Measurements from ENCODE around the gene LDLRAD2. TPM values are rescaled to one million over a fixed set of nuclear protein-coding genes. Genes with fewer than 3 reads are reported as not detected.

Gene LDLRAD2
- total RNA-seq, 1 donor from 2014 or later: 0.14 TPM

DNA sequence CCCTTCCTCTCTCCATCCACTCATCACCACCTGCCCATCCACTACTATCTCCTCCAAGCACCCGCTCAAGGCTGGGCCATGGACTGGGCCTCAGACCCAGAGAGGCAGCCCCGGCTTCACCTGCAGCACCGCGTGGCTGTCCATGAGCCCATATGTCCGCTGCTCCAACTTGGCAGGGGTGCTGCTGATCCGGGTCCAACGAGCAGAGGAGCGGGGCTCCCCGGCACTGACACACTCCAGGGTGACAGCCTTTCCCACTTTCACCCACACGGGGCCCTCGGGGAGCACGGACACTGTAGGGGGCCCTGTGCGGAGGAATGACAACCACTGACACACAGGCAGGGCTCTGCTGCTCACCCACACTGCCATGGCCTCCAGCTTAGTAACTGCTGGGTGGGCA, 28.9 kb downstream of the LDLRAD2 start:
- Histone ChIP-seq H3K9me3 (ENCODE audit: insufficient read depth, low read depth, low read length) (no peaks in the 10 kb centered on the region), H4K20me1 (ENCODE audit: insufficient read depth, low read length) (no peaks in the 10 kb centered on the region), H3K36me3 (ENCODE audit: insufficient read depth, low read length) (peaks cover 15% of the 10 kb centered on the region), H3K79me2 (ENCODE audit: insufficient read depth, low read length) (no peaks in the 10 kb centered on the region), H3K27me3 (ENCODE audit: insufficient read depth, low read length) (no peaks in the 10 kb centered on the region), H3K4me3 (ENCODE audit: insufficient read depth, low read depth, low read length) (no peak overlapping the region), H3K9ac (ENCODE audit: low read length) (no peak overlapping the region), H2AFZ (ENCODE audit: low read depth, low read length) (no peak overlapping the region), H3K27ac (ENCODE audit: low read depth, low read length) (no peak overlapping the region), H3K4me1 (ENCODE audit: insufficient read depth, low read length) (no peaks in the 10 kb centered on the region), H3K4me2 (ENCODE audit: low read length) (no peak overlapping the region)
- Mint-ChIP-seq H3K4me1 (ENCODE audit: low read depth, unreplicated experiment) (no peaks in the 10 kb centered on the region), H3K36me3 (ENCODE audit: low read depth, unreplicated experiment) (peaks cover 28% of the 10 kb centered on the region), H3K27ac (ENCODE audit: unreplicated experiment) (no peak overlapping the region), H3K9me3 (ENCODE audit: unreplicated experiment) (no peaks in the 10 kb centered on the region), H3K27me3 (ENCODE audit: low read depth, unreplicated experiment) (no peaks in the 10 kb centered on the region), H3K4me3 (ENCODE audit: unreplicated experiment) (no peak overlapping the region)
- FAIRE-seq (no peak), DNase-seq (ENCODE audit: low read depth) (no peak)
- TF ChIP-seq, protein P1, sequence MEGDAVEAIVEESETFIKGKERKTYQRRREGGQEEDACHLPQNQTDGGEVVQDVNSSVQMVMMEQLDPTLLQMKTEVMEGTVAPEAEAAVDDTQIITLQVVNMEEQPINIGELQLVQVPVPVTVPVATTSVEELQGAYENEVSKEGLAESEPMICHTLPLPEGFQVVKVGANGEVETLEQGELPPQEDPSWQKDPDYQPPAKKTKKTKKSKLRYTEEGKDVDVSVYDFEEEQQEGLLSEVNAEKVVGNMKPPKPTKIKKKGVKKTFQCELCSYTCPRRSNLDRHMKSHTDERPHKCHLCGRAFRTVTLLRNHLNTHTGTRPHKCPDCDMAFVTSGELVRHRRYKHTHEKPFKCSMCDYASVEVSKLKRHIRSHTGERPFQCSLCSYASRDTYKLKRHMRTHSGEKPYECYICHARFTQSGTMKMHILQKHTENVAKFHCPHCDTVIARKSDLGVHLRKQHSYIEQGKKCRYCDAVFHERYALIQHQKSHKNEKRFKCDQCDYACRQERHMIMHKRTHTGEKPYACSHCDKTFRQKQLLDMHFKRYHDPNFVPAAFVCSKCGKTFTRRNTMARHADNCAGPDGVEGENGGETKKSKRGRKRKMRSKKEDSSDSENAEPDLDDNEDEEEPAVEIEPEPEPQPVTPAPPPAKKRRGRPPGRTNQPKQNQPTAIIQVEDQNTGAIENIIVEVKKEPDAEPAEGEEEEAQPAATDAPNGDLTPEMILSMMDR (IDR thresholded peaks at IDR 0.05; ENCODE audit: insufficient read depth, low read depth, low read length): no peak
- TF ChIP-seq EZH2 (IDR thresholded peaks at IDR 0.05; ENCODE audit: insufficient read depth, low read length): no peak

GRCh38 chr1:21841852-21842466, 29.9 kb downstream of the LDLRAD2 start:
- H3K4me3 Mint-ChIP-seq (ENCODE audit: unreplicated experiment): no peak overlapping the region
- H3K27me3 Mint-ChIP-seq (ENCODE audit: low read depth, unreplicated experiment): no peaks in the 10 kb centered on the region
- H3K27ac ChIP-seq (ENCODE audit: low read depth, low read length): no peak overlapping the region
- H3K9ac ChIP-seq (ENCODE audit: low read length): no peak overlapping the region
- no peaks in the 10 kb centered on the region for H3K4me1 Mint-ChIP-seq (ENCODE audit: low read depth, unreplicated experiment)
- no peaks in the 10 kb centered on the region for H3K9me3 ChIP-seq (ENCODE audit: insufficient read depth, low read depth, low read length)
- no peak overlapping the region for H2AFZ ChIP-seq (ENCODE audit: low read depth, low read length)
- H3K27ac Mint-ChIP-seq (ENCODE audit: unreplicated experiment): no peak overlapping the region
- H3K36me3 ChIP-seq (ENCODE audit: insufficient read depth, low read length): peaks cover 13% of the 10 kb centered on the region
- no peaks in the 10 kb centered on the region for H3K4me1 ChIP-seq (ENCODE audit: insufficient read depth, low read length)
- no peak overlapping the region for H3K4me3 ChIP-seq (ENCODE audit: insufficient read depth, low read depth, low read length)
- H3K9me3 Mint-ChIP-seq (ENCODE audit: unreplicated experiment): no peaks in the 10 kb centered on the region
- DNase-seq (ENCODE audit: low read depth): no peak
- no peaks in the 10 kb centered on the region for H3K79me2 ChIP-seq (ENCODE audit: insufficient read depth, low read length)
- no peak for FAIRE-seq
- H3K4me2 ChIP-seq (ENCODE audit: low read length): no peak overlapping the region
- no peak for TF ChIP-seq EZH2 (IDR thresholded peaks at IDR 0.05; ENCODE audit: insufficient read depth, low read length)
- TF ChIP-seq, protein P1 (IDR thresholded peaks at IDR 0.05; ENCODE audit: insufficient read depth, low read depth, low read length): no peak
- H3K27me3 ChIP-seq (ENCODE audit: insufficient read depth, low read length): no peaks in the 10 kb centered on the region
- H3K36me3 Mint-ChIP-seq (ENCODE audit: low read depth, unreplicated experiment): peaks cover 25% of the 10 kb centered on the region
- H4K20me1 ChIP-seq (ENCODE audit: insufficient read depth, low read length): no peaks in the 10 kb centered on the region

- H3K27ac ChIP-seq (ENCODE audit: low read depth, low read length): no peak overlapping the region
- H4K20me1 ChIP-seq (ENCODE audit: insufficient read depth, low read length): no peaks in the 10 kb centered on the region
- H3K36me3 ChIP-seq (ENCODE audit: insufficient read depth, low read length): peaks cover 10% of the 10 kb centered on the region
- DNase-seq (ENCODE audit: low read depth): no peak
- H3K4me1 Mint-ChIP-seq (ENCODE audit: low read depth, unreplicated experiment): no peaks in the 10 kb centered on the region
- H3K79me2 ChIP-seq (ENCODE audit: insufficient read depth, low read length): no peaks in the 10 kb centered on the region
- H3K4me3 ChIP-seq (ENCODE audit: insufficient read depth, low read depth, low read length): no peak overlapping the region
- no peak overlapping the region for H3K9ac ChIP-seq (ENCODE audit: low read length)
- H3K4me1 ChIP-seq (ENCODE audit: insufficient read depth, low read length): no peaks in the 10 kb centered on the region
- no peak overlapping the region for H3K4me3 Mint-ChIP-seq (ENCODE audit: unreplicated experiment)
- H2AFZ ChIP-seq (ENCODE audit: low read depth, low read length): no peak overlapping the region
- H3K4me2 ChIP-seq (ENCODE audit: low read length): no peak overlapping the region
- FAIRE-seq: no peak
- peaks cover 23% of the 10 kb centered on the region for H3K36me3 Mint-ChIP-seq (ENCODE audit: low read depth, unreplicated experiment)
- TF ChIP-seq EZH2 (IDR thresholded peaks at IDR 0.05; ENCODE audit: insufficient read depth, low read length): no peak
- TF ChIP-seq, protein P1 (IDR thresholded peaks at IDR 0.05; ENCODE audit: insufficient read depth, low read depth, low read length): no peak
- H3K27ac Mint-ChIP-seq (ENCODE audit: unreplicated experiment): no peak overlapping the region
- H3K27me3 Mint-ChIP-seq (ENCODE audit: low read depth, unreplicated experiment): no peaks in the 10 kb centered on the region
- H3K9me3 Mint-ChIP-seq (ENCODE audit: unreplicated experiment): no peaks in the 10 kb centered on the region
- H3K9me3 ChIP-seq (ENCODE audit: insufficient read depth, low read depth, low read length): no peaks in the 10 kb centered on the region
- H3K27me3 ChIP-seq (ENCODE audit: insufficient read depth, low read length): no peaks in the 10 kb centered on the region
Measured at GRCh38 chr1:21842606-21843162, 30.6 kb downstream of the LDLRAD2 start.
